Measurements from ENCODE around the gene MRC2.
A peak's percentile ranks its signal among the peaks of the same experiment; 100 is the strongest.

MRC2 gene

GRCh38 chr17:62641951-62642350 lies 14.5 kb downstream of the MRC2 start:
- DNase-seq = no peak

- no peak for DNase-seq
These were observed 16.0 kb downstream of the MRC2 start for GRCh38 chr17:62643496-62643895.

GRCh38 chr17:62644487-62645173 lies 17.2 kb downstream of the MRC2 start:
- DNase-seq = no peak

GRCh38 chr17:62648251-62648955 lies 20.9 kb downstream of the MRC2 start:
- no peak for DNase-seq

- no peak for DNase-seq
These were observed 21.5 kb downstream of the MRC2 start for GRCh38 chr17:62648956-62649294.

GRCh38 chr17:62649570-62649969 lies 22.1 kb downstream of the MRC2 start:
- no peak for DNase-seq

GRCh38 chr17:62650587-62650986 lies 23.1 kb downstream of the MRC2 start:
- DNase-seq = no peak

- peak; percentile 52 for DNase-seq
These were observed 25.0 kb downstream of the MRC2 start for GRCh38 chr17:62652251-62653001.

GRCh38 chr17:62653002-62653825 lies 25.7 kb downstream of the MRC2 start:
- DNase-seq = peak; percentile 95

- peak; percentile 34 for DNase-seq
These were observed 26.6 kb downstream of the MRC2 start for GRCh38 chr17:62653826-62654761.

GRCh38 chr17:62655656-62656055 lies 28.2 kb downstream of the MRC2 start:
- DNase-seq = no peak

GRCh38 chr17:62656446-62656845 lies 29.0 kb downstream of the MRC2 start:
- DNase-seq = no peak

- DNase-seq = no peak
These were observed 29.7 kb downstream of the MRC2 start for GRCh38 chr17:62657145-62657665.

GRCh38 chr17:62657690-62658089 lies 30.2 kb downstream of the MRC2 start:
- no peak for DNase-seq

GRCh38 chr17:62658136-62658920 lies 30.9 kb downstream of the MRC2 start:
- no peak for DNase-seq

GRCh38 chr17:62660629-62661118 lies 33.2 kb downstream of the MRC2 start:
- DNase-seq = no peak

- DNase-seq = no peak
These were observed 33.9 kb downstream of the MRC2 start for GRCh38 chr17:62661337-62661736.

GRCh38 chr17:62662855-62663254 lies 35.4 kb downstream of the MRC2 start:
- no peak for DNase-seq

- no peak for DNase-seq
These were observed 35.8 kb downstream of the MRC2 start for GRCh38 chr17:62663304-62663703.

GRCh38 chr17:62664336-62665120 lies 37.1 kb downstream of the MRC2 start:
- DNase-seq = no peak

Data from stimulated activated CD8-positive, alpha-beta memory T cell treated with anti-CD3 and anti-CD28 coated beads, Interleukin-4, amount 100 ng/mL, for 48 hours (primary cell).